Peyer's patch (tissue), 4 donors: ENCODE data around the gene AP2A1.

ENCODE experiments used
- CTCF ChIP-seq, 6 experiments: fragments of 450-650 bp in 4 of 6; fragments of 200-600 bp in 2 of 6; sonication (generic) in 1 of 6; IDR thresholded peaks; one replicate each; pipeline ENCODE4 v1.5.1; 2017 to 2019; ENCODE audit warnings: antibody characterized with exemption in 6 of 6, mild to moderate bottlenecking in 3 of 6, moderate library complexity in 1 of 6
- POLR2A ChIP-seq, 2 donors: fragments of 450-650 bp; IDR thresholded peaks; one replicate each; pipeline ENCODE4 v1.5.1; 2017; ENCODE audit warnings: antibody characterized with exemption in 2 of 2, mild to moderate bottlenecking in 2 of 2, moderate library complexity in 2 of 2

- TF ChIP-seq CTCF (IDR thresholded peaks at IDR 0.05) = no peak
- no peak for TF ChIP-seq POLR2A (IDR thresholded peaks at IDR 0.05)
These were observed 25.1 kb downstream of the AP2A1 start for GRCh38 chr19:49791776-49792445.
